MM.1S (cell line): Measurements from ENCODE around the gene WDFY4.

Experiments
- DNase-seq: peaks from one replicate; pipeline ENCODE4 v3.0.0-alpha.2; 2015
- H2AFZ ChIP-seq: fragments of 300-600 bp; sonication (generic); 2 replicates; pipeline ENCODE4 v1.6.0; 2016; ENCODE audit warnings: antibody characterized with exemption, low read length
- H3F3A ChIP-seq: fragments of 300-600 bp; sonication (generic); 2 replicates; pipeline ENCODE4 v1.6.1; 2016; ENCODE audit warnings: mild to moderate bottlenecking, antibody characterized with exemption, low read length, moderate library complexity, mixed read lengths; ENCODE audit not compliant: insufficient read depth
- H3K27ac ChIP-seq: fragments of 300-600 bp; sonication (generic); 2 replicates; pipeline ENCODE4 v1.5.1; 2016; ENCODE audit warnings: mild to moderate bottlenecking, low read length
- H3K27me3 ChIP-seq: fragments of 300-600 bp; sonication (generic); replicated peaks from 2 replicates; pipeline ENCODE4 v1.6.0; 2016; ENCODE audit warnings: low read length; ENCODE audit not compliant: insufficient read depth
- H3K36me3 ChIP-seq: fragments of 300-600 bp; sonication (generic); replicated peaks from 2 replicates; pipeline ENCODE4 v1.6.1; 2016; ENCODE audit warnings: mild to moderate bottlenecking, low read length, mixed read lengths; ENCODE audit not compliant: insufficient read depth
- H3K4me1 ChIP-seq: fragments of 300-600 bp; sonication (generic); 2 replicates; pipeline ENCODE4 v1.6.1; 2016; ENCODE audit warnings: low read length, mixed read lengths
- H3K4me2 ChIP-seq: fragments of 300-600 bp; sonication (generic); 2 replicates; pipeline ENCODE4 v1.6.0; 2016; ENCODE audit warnings: low read depth, low read length
- H3K4me3 ChIP-seq: fragments of 300-600 bp; sonication (generic); 2 replicates; pipeline ENCODE4 v1.5.1; 2016; ENCODE audit warnings: low read length, mixed read lengths
- H3K79me2 ChIP-seq: fragments of 300-600 bp; sonication (generic); 2 replicates; pipeline ENCODE4 v1.6.1; 2016; ENCODE audit warnings: mixed run types, low read length, mixed read lengths
- H3K9ac ChIP-seq: fragments of 300-600 bp; sonication (generic); 2 replicates; pipeline ENCODE4 v1.6.1; 2016; ENCODE audit warnings: low read length, mixed read lengths
- H3K9me2 ChIP-seq: fragments of 300-600 bp; sonication (generic); replicated peaks from 2 replicates; pipeline ENCODE4 v1.6.1; 2016; ENCODE audit warnings: mild to moderate bottlenecking, low read length, mixed read lengths; ENCODE audit not compliant: insufficient read depth
- H3K9me3 ChIP-seq: fragments of 300-600 bp; sonication (generic); replicated peaks from 2 replicates; pipeline ENCODE4 v1.6.1; 2016; ENCODE audit warnings: mild to moderate bottlenecking, low read length, mixed read lengths; ENCODE audit not compliant: insufficient read depth
- H4K20me1 ChIP-seq: fragments of 300-600 bp; sonication (generic); 2 replicates; pipeline ENCODE4 v1.6.1; 2016; ENCODE audit warnings: mild to moderate bottlenecking, low read length, moderate library complexity, mixed read lengths; ENCODE audit not compliant: insufficient read depth
- CTCF ChIP-seq: fragments of 300-600 bp; sonication (generic); IDR thresholded peaks from 2 replicates; pipeline ENCODE4 v1.5.1; 2016; ENCODE audit warnings: antibody characterized with exemption, low read length, mixed read lengths
- EZH2 ChIP-seq: fragments of 300-600 bp; sonication (generic); optimal IDR thresholded peaks from 2 replicates; pipeline ENCODE3; 2017; ENCODE audit warnings: low read depth, mild to moderate bottlenecking, antibody characterized with exemption, low read length, mixed read lengths
- EZH2phosphoT487 ChIP-seq: fragments of 300-600 bp; sonication (generic); IDR thresholded peaks from 2 replicates; pipeline ENCODE4 v1.6.1; 2018; ENCODE audit warnings: antibody characterized with exemption, low read length

The WDFY4 gene

GRCh38 chr10:48939790-48940325, 255.2 kb downstream of the WDFY4 start, which contains the start of gene LRRC18:
Gene LRRC18 (minus strand): TSS chr10:48939840. CDS start chr10:48914155, 25,685 bp downstream.
- no peaks in the 10 kb centered on the region for H3K9me3 ChIP-seq
- no peaks in the 10 kb centered on the region for H4K20me1 ChIP-seq
- H3K4me3 ChIP-seq, result no peak within 1 kb of the TSS
- no peak within 1 kb of the TSS for H3K4me2 ChIP-seq
- no peaks in the 10 kb centered on the region for H3K27me3 ChIP-seq
- no peaks in the 10 kb centered on the region for H3K79me2 ChIP-seq
- no peak within 1 kb of the TSS for H3K27ac ChIP-seq
- no peaks in the 10 kb centered on the region for H3K9me2 ChIP-seq
- H2AFZ ChIP-seq, result no peak within 1 kb of the TSS
- H3K9ac ChIP-seq, result no peak within 1 kb of the TSS
- H3K4me1 ChIP-seq, result no peaks in the 10 kb centered on the region
- TF ChIP-seq EZH2, result no peak
- TF ChIP-seq EZH2phosphoT487, result no peak
- no peak for TF ChIP-seq CTCF
- no peaks in the 10 kb centered on the region for H3K36me3 ChIP-seq
- DNase-seq, result no peak
- no peaks in the 10 kb centered on the region for H3F3A ChIP-seq

- Histone ChIP-seq H3K4me1 (no peaks in the 10 kb centered on the region), H3K27ac (no peak overlapping the region), H3K9ac (no peak overlapping the region), H3K9me2 (no peaks in the 10 kb centered on the region), H3K79me2 (no peaks in the 10 kb centered on the region), H4K20me1 (no peaks in the 10 kb centered on the region), H3K9me3 (no peaks in the 10 kb centered on the region), H3K4me2 (no peak overlapping the region), H2AFZ (no peak overlapping the region), H3F3A (no peaks in the 10 kb centered on the region), H3K27me3 (no peaks in the 10 kb centered on the region), H3K4me3 (no peak overlapping the region), H3K36me3 (no peaks in the 10 kb centered on the region)
- TF ChIP-seq EZH2 (no peak), EZH2phosphoT487 (no peak), CTCF (no peak)
- DNase-seq, result no peak
Measured at GRCh38 chr10:48940372-48940771, 255.7 kb downstream of the WDFY4 start.

- TF ChIP-seq EZH2phosphoT487 (no peak), CTCF (no peak), EZH2 (no peak)
- Histone ChIP-seq H4K20me1 (no peaks in the 10 kb centered on the region), H3K9me2 (no peaks in the 10 kb centered on the region), H3F3A (no peaks in the 10 kb centered on the region), H3K9ac (no peak overlapping the region), H3K4me2 (no peak overlapping the region), H3K27me3 (no peaks in the 10 kb centered on the region), H3K4me3 (no peak overlapping the region), H3K36me3 (no peaks in the 10 kb centered on the region), H2AFZ (no peak overlapping the region), H3K79me2 (no peaks in the 10 kb centered on the region), H3K27ac (no peak overlapping the region), H3K4me1 (no peaks in the 10 kb centered on the region), H3K9me3 (no peaks in the 10 kb centered on the region)
- no peak for DNase-seq
Measured at GRCh38 chr10:48940958-48941357, 256.3 kb downstream of the WDFY4 start.
